Testis (tissue), 2 donors: ENCODE data around the gene MAN1A2.

ENCODE experiments used
- POLR2A ChIP-seq: fragments of 450-650 bp; IDR thresholded peaks from one replicate; pipeline ENCODE4 v1.6.1; 2017; ENCODE audit warnings: antibody characterized with exemption, mild to moderate bottlenecking, moderate library complexity
- TF ChIP-seq, protein P1 (sequence below), 3 experiments: fragments of 450-650 bp in 2 of 3; fragments of 200-600 bp in 1 of 3; sonication (generic) in 1 of 3; IDR thresholded peaks; one replicate each; pipeline ENCODE4 v1.5.1; 2016 to 2019; ENCODE audit warnings: antibody characterized with exemption in 3 of 3, mild to moderate bottlenecking in 2 of 3, moderate library complexity in 1 of 3

DNA sequence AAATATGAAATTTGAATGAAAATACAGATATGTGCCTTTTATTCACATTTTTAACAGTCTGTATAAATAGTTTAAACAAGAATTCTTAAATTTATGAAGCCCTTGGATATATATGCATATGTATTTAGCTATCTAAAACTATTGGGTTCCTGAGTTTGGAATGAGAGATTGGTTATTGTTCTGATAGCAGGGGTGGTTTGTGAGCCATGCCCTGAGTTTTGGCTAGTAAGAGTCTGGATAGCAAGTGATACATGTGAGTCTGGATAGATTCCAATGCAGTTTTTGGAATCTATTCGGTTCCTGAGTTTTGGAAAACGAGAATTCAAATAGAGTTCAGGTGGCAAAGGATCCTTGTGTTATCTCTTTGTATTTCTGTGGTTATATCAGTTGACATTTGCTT, 2.8 kb downstream of the MAN1A2 start:
- TF ChIP-seq, protein P1, sequence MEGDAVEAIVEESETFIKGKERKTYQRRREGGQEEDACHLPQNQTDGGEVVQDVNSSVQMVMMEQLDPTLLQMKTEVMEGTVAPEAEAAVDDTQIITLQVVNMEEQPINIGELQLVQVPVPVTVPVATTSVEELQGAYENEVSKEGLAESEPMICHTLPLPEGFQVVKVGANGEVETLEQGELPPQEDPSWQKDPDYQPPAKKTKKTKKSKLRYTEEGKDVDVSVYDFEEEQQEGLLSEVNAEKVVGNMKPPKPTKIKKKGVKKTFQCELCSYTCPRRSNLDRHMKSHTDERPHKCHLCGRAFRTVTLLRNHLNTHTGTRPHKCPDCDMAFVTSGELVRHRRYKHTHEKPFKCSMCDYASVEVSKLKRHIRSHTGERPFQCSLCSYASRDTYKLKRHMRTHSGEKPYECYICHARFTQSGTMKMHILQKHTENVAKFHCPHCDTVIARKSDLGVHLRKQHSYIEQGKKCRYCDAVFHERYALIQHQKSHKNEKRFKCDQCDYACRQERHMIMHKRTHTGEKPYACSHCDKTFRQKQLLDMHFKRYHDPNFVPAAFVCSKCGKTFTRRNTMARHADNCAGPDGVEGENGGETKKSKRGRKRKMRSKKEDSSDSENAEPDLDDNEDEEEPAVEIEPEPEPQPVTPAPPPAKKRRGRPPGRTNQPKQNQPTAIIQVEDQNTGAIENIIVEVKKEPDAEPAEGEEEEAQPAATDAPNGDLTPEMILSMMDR (IDR thresholded peaks at IDR 0.05): no peak
- TF ChIP-seq POLR2A: no peak
